Measurements from ENCODE around the gene KNSTRN. TPM values are rescaled to one million over a fixed set of nuclear protein-coding genes. Genes with fewer than 3 reads are reported as not detected.

Gene KNSTRN
- total and polyA plus RNA-seq, 2 of the 13 experiments (the other 11 are each of a cell fraction or from before 2014, with no cell fraction given): 20.3 to 62.3 TPM

- TF ChIP-seq IKZF5 (CRISPR knock-in tag; IDR thresholded peaks at IDR 0.05) (no peak; the same call in 1 of the 2 replicates), MAX (IDR thresholded peaks at IDR 0.05) (0 out of 2 replicates have a peak, but pooled peaks have one; percentile 42), ZBTB7B (CRISPR knock-in tag; IDR thresholded peaks at IDR 0.05) (0 out of 2 replicates have a peak, but pooled peaks have one; percentile 21), ZC3H13 (CRISPR knock-in tag; IDR thresholded peaks at IDR 0.05) (no peak), CCDC6 (CRISPR knock-in tag; IDR thresholded peaks at IDR 0.05) (no peak), RORA (CRISPR knock-in tag; IDR thresholded peaks at IDR 0.05) (no peak), ATAD3A (CRISPR knock-in tag; IDR thresholded peaks at IDR 0.05) (no peak), HOXD1 (CRISPR knock-in tag; IDR thresholded peaks at IDR 0.05) (no peak), ZNF841 (CRISPR knock-in tag; IDR thresholded peaks at IDR 0.05; ENCODE audit: borderline replicate concordance) (no peak), NBN (conservative IDR thresholded peaks at IDR 0.05) (no peak), SALL1 (CRISPR knock-in tag; IDR thresholded peaks at IDR 0.05) (0 out of 2 replicates have a peak, but pooled peaks have one; percentile 8), SSRP1 (CRISPR knock-in tag; IDR thresholded peaks at IDR 0.05) (no peak), SCMH1 (CRISPR knock-in tag; IDR thresholded peaks at IDR 0.05; ENCODE audit: borderline replicate concordance) (no peak), TRAFD1 (CRISPR knock-in tag; IDR thresholded peaks at IDR 0.05; ENCODE audit: borderline replicate concordance) (no peak), PCBP1 (IDR thresholded peaks at IDR 0.05; ENCODE audit: borderline replicate concordance, low read depth, low read length) (0 out of 2 replicates have a peak, but pooled peaks have one; percentile 42), ZNF619 (CRISPR knock-in tag; IDR thresholded peaks at IDR 0.05) (0 out of 2 replicates have a peak, but pooled peaks have one; percentile 35), HNF4A (CRISPR knock-in tag; IDR thresholded peaks at IDR 0.05) (no peak), CAMTA2 (CRISPR knock-in tag; IDR thresholded peaks at IDR 0.05; ENCODE audit: borderline replicate concordance) (no peak), MEIS1 (CRISPR knock-in tag; IDR thresholded peaks at IDR 0.05; ENCODE audit: borderline replicate concordance) (no peak), CBX2 (IDR thresholded peaks at IDR 0.05; ENCODE audit: low read depth, low read length) (no peak), CBX2 (CRISPR knock-in tag; IDR thresholded peaks at IDR 0.05; ENCODE audit: low read depth) (no peak), ZNF496 (CRISPR knock-in tag; IDR thresholded peaks at IDR 0.05; ENCODE audit: insufficient replicate concordance) (no peak), CTCF (CRISPR knock-in tag; IDR thresholded peaks at IDR 0.05) (peak; percentile 72)
- TF ChIP-seq, protein P1, sequence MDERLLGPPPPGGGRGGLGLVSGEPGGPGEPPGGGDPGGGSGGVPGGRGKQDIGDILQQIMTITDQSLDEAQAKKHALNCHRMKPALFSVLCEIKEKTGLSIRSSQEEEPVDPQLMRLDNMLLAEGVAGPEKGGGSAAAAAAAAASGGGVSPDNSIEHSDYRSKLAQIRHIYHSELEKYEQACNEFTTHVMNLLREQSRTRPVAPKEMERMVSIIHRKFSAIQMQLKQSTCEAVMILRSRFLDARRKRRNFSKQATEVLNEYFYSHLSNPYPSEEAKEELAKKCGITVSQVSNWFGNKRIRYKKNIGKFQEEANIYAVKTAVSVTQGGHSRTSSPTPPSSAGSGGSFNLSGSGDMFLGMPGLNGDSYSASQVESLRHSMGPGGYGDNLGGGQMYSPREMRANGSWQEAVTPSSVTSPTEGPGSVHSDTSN (CRISPR knock-in tag; IDR thresholded peaks at IDR 0.05): no peak
- TF ChIP-seq, protein P2, sequence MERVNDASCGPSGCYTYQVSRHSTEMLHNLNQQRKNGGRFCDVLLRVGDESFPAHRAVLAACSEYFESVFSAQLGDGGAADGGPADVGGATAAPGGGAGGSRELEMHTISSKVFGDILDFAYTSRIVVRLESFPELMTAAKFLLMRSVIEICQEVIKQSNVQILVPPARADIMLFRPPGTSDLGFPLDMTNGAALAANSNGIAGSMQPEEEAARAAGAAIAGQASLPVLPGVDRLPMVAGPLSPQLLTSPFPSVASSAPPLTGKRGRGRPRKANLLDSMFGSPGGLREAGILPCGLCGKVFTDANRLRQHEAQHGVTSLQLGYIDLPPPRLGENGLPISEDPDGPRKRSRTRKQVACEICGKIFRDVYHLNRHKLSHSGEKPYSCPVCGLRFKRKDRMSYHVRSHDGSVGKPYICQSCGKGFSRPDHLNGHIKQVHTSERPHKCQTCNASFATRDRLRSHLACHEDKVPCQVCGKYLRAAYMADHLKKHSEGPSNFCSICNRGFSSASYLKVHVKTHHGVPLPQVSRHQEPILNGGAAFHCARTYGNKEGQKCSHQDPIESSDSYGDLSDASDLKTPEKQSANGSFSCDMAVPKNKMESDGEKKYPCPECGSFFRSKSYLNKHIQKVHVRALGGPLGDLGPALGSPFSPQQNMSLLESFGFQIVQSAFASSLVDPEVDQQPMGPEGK (CRISPR knock-in tag; IDR thresholded peaks at IDR 0.05): peak; percentile 86
These were observed 42.9 kb upstream of the KNSTRN start (continued) for GRCh38 chr15:40339621-40339945.
